GM19452 (cell line): ENCODE results near the gene LECT2.

Source experiments
- ATAC-seq: cut with Tn5 transposase; IDR thresholded peaks from one replicate; pipeline ENCODE4 v1.9.1; 2021; ENCODE audit not compliant: unreplicated experiment

The LECT2 gene

DNA sequence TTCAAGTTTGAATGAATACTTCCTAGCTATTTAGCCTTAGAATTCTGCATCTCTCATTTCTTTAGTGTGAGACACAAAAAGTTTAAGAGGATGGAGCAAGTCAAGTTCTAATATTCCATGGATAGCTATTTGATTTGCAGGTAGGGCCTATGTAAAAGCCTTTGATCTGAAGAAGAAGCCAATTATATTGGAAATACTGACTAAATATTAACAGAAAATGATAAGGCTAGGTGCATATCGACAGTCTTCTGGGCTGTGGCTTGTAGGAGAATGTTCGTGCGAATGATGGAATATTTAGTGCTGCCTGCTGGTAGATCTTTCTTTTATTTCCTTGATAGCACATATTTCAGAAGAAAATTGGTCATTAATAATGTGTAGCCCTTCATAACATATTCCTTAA lies at the start of gene LECT2:
TSS of gene LECT2 (minus strand) at position 85 of the 400 bp plus-strand sequence. CDS start 150 bp downstream, outside the sequence.
- no peak for ATAC-seq

DNA sequence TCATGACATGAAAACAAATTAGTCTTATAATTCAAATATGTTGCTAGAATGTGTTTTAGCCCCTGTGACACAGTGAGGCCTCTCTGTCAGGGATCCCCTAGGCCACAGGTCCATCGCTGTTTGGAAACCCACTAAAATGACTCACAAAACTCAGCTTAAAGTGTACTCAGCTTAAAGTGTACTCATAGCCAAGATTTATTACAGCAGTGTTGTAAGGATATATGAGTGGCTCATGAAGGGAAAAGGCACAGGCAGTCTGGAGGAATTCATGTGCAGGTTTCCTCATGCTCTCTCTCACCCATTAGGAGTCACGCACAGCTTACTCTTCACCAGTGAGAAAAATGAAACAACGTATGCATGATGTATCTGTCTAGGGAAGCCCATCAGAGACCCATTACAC lies 49.7 kb upstream of the LECT2 start:
- ATAC-seq = no peak

DNA sequence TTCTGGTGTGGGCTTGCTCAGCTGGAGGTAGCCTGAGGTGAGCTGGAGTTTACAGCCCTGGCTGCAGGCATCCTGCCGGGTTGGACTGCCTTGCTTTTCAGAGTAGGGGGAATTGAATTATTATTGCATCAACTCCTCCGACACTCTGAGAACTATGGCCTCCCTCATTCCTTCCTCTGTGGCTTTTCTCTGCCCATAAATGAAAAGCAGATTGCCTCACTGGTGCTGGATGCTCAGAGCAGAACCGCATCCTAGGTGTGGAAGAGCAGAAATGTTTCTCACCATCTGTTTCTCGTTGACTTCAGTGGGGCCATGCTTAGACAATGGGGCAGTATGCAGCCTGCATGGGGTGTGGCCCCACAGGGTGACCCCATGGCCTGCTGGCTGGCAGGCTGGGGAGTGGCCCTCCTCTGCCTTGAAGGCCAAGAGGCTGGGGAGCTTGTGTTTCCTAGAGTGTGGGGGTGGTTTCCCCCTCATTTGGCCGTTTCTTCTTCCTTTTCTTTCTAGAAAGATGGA lies 46.7 kb upstream of the LECT2 start:
- no peak for ATAC-seq

DNA sequence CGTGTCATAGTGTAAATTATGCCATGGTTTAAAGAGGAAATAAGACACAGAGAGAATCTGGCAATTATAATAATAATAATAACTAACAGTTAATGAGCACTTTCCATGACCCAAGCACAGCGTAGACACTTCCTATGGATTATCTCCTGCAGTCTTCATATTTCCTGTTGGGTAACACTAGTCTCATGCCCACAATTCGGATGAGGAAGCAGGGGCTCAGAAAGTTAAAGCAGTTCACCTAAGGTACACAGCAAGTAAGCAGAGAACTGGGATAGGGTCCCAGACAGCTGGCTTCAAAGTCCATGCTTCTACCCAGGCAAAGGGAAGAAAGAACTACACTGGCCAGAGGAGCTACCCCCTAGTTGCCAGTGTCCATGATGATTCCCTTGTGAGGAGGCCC lies 46.1 kb upstream of the LECT2 start:
- no peak for ATAC-seq

DNA sequence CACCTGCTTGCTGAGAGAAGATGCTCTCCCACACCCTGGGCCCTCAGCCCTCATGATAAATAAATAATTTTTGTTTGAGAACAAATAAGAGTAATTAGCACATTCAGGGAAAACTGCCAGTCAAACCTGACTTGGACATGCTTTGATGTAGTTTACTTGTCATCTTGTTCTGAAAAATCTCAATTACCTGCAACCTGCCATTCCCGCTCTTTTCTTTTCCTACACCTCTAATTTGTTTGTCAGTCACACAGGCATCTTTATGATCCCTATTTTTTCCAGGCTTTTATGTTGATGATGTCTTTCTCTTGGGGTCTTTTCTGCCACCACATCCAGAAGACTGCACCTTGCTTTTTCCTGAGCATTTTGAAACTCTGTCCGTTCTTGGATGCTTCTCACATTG lies 45.4 kb upstream of the LECT2 start:
- no peak for ATAC-seq

DNA sequence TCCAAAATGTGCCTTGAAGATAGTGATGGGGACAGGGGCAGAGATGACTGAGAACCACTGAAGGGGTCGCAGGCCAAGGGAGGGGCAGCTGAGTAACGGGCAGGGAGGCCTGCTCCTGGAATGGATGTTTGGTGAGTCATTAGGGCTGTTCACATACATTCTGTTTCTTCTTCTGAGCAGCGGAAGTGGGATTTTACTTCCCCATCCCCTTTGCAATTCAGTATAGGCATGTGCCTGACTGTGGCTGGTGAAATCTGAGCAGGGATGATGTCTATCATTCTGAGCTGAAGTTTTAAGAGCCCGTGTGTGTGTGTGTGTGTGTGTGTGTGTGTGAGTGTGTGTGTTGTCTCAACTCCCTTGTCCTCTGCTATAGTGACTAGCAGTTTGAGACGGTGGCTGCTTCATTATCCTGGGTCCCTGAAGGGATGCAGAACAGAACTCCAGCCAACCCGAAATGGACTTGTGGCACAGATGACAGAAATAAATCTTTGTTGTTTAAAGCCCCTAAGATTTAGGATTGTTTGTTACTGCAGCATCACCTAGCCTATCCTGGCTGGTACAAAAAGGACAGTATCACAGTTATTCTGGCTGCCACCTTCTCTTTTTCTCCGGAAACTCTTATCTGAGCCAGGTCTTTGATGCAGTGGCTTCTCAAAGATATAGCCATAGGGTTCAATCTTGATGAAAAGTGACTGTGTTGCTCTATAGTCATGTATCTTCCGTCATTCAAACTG lies 44.8 kb upstream of the LECT2 start:
- ATAC-seq = no peak

DNA sequence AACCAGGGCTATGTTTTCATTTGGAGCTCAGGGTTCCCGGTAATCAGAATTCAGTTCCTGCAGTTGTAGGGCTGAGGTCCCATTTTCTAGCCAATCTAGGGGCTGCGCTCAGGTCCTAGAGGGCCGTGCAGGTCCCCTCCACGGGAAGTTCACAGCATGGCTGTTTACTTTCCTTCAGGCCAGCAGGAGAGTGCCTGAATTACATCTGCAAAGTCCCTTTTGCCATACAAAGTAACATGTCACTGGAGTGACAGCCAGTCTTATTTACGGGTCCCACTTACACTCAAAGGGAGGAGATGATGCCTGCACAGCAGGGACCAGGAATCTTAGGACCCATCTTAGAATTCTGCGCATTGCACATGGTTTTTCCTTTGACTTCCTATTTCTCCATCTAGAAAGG lies 44.1 kb upstream of the LECT2 start:
- ATAC-seq = no peak

DNA sequence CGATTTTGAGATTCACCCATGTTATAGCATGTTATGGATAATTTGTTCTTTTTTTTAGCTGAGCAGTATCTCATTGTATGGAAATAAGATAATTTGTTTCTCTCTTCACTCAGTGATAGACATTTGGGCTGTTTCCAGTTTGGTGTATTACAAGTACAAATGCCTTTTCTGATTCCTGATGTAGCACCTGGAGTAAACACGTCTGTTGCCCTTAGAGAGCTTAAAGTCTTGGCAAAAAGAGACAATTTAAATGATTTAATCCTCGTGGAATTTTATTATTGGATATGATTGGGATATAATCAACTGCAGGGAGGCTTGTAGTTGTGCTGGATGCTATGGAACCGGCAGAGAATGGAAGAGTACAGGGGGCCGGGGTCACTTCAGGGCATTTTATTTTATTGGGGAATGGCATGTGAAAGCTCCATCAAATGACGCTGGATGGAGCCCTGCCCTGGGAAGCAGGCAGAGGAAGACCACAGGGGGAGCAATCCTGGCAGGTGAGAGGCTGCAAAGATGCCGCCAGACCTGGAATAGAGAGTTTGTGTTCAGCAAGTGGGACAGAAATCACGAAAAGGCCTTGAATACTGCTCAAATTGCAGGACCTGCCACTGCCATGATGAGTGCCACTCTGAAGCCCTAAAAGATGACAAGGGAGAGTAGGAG lies 43.0 kb upstream of the LECT2 start:
- no peak for ATAC-seq

DNA sequence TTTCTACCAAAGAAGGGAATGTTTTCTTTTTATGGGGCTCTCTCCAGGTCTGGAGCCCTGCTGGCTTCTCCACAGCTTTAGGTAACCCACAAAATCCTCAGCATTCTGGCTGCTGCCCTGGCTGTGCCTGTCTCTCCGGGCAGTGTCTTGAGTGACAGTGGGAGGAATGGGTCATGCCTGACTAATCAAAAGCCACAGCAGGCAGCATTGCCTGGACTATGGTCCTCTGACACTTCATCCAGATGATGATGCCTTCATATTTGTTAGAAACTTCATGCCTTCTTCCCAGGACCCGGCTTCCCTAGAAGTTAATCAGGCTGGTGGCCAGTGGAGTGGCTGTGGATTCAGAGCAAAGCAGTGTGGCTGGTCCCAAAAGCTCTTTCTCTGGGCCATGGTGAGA lies 41.8 kb upstream of the LECT2 start:
- no peak for ATAC-seq

DNA sequence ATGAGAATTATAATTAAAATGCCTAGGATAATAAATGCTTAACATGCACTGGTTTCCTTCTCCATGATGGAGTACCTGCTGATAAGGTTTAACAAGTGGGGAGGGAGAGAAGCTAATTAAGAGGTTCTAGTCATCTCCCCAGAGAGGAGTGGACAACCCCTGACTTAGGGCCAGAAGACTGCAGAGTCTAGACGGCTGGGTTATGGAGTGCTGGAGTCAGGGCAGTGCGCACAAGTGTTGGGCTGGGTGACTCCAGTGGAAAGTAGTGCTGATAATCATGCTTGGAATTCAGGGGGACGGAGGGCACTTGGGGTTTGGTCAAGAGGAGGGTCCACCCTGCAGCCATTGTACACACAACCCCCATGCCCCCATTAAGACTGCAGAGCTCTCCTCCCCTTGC lies 41.2 kb upstream of the LECT2 start:
- ATAC-seq = no peak

DNA sequence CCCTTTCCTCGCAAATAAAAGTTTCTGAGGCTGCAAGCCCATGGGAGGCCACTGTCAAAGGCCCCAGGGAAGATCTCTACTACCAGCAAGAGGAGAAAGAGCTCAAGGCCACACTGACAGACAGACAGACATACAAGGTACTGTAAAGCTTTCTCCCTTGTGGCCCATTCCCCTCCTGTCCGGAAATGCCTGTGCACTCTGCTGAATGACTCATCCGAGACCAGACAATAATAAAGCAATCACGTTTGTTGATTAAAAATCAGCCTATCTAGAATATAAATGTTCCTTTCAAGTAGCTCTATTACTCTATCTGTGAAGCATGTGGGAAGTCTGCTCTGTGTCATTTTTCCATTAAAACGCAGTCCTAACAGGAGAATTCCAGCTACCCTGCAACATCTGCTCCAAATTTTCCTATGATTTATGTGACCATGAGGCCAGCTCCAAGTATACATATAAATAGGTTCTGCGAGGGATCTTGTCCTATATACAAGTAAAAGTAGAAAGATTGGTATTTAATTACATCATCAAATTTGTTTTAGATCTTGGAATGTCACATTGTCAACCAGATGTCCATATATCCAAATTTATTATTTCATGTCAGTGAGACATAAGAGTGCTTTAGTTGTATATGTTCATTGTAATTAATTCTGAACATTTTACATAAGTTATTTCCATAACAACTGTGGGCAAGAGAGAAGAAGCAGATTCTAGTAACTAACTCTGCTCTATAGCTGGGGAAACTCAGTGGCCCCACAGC lies 39.3 kb upstream of the LECT2 start:
- ATAC-seq = no peak

DNA sequence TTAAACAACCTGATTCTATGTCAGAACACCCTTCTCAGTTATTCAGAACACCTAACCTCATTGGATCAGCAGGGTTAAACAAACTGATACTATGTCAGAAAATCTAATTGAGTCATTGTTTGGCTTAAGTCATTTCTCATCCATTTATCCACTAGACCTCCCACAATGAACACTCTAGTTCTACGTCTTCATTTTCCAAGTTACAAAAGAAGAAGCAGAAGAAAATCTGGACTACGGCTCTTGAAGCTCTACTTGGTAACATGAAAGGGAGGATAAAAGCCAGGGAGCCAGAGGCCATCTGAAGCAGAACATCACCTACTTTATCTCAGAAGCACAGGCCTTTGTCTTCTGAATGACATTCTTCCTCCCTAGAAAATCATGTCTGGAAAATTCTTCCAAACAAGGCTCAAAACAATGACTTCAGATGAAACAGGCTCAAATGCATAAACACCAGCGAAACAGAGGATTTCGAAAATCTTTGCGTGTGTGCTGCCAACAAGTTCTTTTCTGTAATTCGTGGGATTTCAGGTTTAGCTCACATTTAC lies 38.6 kb upstream of the LECT2 start:
- no peak for ATAC-seq

DNA sequence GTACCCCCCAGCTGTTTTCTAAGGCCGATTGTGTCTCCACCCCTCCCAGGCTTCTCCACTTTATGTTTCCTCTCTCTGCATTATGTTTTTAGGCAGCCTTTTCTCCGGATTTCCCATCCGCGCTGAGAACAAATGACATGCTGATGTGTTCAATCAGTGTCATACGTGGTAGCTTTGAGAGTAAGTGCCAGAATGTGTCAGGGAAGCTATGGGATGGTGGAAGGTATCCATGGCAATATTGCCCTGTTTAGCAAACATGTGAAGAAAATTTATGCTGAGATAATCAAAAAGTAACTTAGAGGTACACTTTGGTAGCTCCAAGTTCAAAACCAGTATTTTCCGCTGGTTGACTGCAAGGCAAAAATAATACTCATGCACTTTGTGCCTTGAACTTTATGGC lies 36.6 kb upstream of the LECT2 start:
- ATAC-seq = no peak

DNA sequence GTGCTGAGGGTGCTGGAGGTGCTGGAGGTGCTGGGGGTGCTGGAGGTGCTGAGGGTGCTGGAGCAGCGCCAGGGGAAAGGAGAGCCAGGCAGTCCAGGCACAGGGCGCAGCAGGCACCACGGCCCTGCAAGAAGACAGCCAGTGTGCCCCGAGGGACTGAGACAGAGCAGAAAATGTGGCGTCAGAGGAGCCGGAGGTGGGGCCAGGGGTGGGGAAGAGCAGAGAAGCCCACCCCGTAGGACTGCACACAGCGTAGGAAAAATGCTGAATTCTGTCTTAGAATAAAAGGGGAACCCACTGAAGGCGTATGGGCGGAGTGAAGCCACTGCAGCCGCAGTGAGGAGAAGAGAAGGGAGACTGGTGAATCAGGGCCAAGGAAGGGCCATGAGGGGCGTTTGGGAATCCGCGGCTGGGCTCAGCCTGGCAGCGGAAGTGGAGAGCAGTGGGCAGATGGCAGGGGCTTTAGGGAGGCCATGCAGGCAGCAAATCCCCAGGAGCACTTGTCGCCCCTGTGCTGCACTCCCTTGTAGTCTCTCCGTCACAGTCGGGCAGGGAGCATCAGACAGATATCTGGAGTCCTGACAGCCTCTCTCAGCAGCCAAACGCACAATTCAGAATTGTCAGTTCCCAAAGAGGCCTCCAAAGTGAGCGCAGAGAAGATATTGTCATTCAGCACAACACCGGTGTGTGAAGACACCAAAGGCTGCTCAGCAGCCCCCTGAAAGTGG lies 35.9 kb upstream of the LECT2 start:
- ATAC-seq = no peak

DNA sequence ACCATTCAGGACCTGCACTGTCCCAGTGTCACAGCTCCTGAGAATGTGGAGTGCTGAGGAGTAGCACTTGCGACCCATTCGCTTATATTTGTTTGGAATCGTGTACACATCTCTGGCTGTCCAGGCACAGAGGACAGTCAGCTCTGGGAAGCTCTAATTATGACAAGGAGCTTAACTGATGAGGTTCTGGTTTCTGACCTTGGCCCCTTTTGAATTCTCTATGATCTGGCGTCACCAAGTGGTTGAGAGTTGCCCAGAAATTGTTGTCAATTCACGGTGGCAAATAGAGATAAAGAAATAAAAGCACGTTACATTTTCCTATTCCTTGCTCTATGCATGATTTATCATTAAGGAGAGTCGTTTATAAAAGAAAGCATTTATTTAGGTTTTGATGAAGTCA lies 34.9 kb upstream of the LECT2 start:
- no peak for ATAC-seq

DNA sequence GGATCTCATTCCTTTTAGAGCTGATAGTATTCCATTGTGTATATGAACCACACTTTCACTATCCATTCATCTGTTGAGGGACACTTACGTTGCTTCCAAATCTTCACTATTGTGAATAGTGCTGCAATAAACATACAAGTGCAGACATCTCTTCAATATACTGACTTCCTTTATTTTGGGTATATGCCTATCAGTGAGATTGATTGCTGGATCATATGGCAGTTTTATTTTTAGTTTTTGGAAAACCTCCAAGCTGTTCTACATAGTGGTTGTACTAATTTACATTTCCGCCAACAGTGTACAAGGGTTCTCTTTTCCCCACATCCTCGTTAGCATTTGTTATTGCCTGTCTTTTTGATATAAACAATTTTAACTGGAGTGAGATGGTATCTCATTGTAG lies 33.8 kb upstream of the LECT2 start:
- no peak for ATAC-seq

DNA sequence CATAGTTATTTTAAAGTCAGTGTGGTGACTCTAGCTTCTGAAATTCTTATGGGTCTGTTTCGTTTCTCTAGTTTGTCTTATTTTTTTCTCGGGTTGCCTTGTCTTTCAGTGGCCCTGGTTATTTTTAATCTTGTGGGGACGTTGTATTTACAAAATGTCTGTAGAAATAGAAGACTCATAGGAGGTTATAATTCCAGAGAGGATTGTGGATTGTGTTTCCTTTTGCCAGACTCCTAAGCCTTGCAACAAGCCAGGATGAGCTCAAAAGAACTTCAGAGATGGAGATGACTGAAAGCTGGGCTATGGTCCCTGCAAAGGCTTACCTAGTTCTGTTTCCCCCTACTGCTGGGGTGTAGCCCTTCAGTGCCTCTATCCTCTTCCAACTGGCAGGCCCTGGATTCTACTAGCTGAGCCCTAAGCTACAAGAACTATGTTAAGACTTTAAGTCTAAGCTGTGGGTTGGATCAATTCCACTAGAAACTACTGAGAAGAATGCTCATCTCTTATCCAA lies 32.2 kb upstream of the LECT2 start:
- no peak for ATAC-seq

DNA sequence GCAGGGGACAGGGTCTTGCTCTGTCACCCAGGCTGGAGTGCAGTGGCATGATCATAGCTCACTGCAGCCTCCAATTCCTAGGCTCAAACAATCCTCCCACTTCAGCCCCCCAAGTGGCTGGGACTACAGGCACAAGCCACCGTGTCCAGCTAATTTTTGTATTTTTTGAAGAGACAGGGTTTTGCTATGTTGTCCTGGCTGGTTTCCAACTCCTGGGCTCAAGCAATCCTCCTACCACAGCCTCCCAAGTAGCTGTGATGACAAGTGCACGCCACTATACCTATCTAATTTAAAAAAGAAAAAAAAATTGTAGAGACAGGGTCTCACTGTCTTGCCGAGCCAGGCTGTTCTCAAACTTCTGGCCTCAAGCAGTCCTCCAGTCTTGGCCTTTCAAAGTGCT lies 31.6 kb upstream of the LECT2 start:
- no peak for ATAC-seq

DNA sequence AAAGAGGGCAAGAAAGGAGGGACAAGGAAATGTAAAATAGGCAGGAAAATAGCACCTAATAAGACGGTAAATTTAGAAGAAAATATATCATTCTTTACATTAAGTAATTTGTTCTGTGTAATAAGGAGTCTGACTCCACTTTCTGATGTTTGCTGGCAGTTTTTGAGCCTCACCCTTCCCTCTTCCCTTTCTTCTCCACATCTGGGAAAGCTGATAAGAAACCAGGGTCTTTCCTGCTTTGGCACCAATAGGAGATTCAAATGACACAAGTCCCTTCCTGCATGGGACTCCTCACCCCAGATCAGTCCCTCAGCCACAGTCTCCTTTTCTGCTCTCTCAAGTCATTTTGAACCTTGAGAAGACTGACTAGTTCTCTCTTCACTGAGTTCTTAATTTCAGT lies 31.2 kb upstream of the LECT2 start:
- no peak for ATAC-seq

DNA sequence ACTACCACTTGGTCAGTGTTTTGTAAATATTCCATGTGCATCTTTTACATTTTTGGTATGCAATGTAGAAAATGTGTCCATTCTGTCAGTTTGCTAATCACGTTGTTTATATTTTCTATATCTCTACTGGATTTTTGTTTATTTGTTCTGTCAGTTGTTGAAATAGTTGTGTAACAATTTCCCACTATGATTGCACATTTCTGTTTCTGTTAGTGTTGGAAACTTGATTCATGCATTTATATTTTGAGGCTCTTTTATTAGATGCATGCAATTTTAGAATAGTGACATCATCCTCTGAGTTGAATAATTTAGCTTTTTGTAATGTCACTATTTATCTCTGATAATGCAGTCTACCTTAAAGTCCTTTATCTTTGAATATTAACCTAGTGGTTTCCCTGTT lies 25.8 kb upstream of the LECT2 start:
- ATAC-seq = no peak

DNA sequence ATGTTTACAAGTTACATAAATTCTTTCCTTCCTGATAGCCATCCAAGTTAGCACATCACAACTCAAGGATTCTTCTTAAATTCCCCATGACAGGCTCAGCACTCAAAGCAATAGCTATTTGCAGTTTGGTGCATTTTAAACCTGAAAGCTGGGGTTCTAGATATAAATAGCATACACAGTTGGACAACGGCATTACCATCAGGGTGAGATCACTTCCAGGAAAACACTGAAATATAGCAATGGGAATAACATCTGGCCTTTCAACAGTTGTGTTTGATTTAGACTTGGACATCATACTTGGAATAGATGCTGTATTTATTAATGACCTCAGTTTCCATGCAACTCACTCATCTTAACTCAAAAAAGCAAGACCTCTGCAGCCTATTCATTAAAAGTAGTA lies 24.7 kb upstream of the LECT2 start:
- ATAC-seq = no peak
